ENCODE data around the gene NUDT7. TPM values are rescaled to one million over a fixed set of nuclear protein-coding genes. Genes with fewer than 3 reads are reported as not detected.

NUDT7 gene
- total and polyA plus RNA-seq, 9 of the 15 experiments (the other 6 are each of a cell fraction or from before 2014, with no cell fraction given), result 5.6 to 24.2 (median 10.5) TPM

DNA sequence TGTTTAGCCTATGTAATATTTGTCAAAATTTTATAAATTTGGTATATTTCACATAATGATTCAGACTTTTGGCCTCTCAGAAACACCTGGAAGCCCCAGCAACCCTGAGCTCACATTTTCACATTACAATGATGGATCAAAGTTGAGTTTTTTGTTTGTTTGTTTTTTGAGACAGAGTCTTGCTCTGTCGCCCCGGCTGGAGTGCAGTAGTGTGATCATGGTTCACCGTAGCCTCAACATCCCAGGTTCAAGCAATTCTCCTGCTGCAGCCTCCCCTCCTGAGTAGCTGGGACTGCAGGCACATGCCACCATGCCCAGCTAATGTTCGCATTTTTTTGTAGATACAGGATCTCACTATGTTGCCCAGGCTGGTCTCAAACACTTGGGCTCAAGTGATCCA, 55.4 kb downstream of the NUDT7 start:
- Histone ChIP-seq H3K36me3 (ENCODE audit: control insufficient read depth, insufficient read depth, low read length) (no peaks in the 10 kb centered on the region), H3K4me2 (ENCODE audit: insufficient read depth, low read length) (no peak overlapping the region), H3K9ac (ENCODE audit: insufficient read depth in 1 of 2, low read depth in 2 of 2, low read length in 2 of 2) (no peak overlapping the region), H3K79me2 (ENCODE audit: control insufficient read depth, insufficient read depth, low read length) (no peaks in the 10 kb centered on the region), H3K4me1 (replicated peaks in 1 of 2; ENCODE audit: control insufficient read depth in 2 of 2, insufficient read depth in 2 of 2, low read length in 2 of 2) (no peaks in the 10 kb centered on the region), H3K9me1 (ENCODE audit: control insufficient read depth, insufficient read depth, low read length) (no peaks in the 10 kb centered on the region), H3K4me3 (no peak overlapping the region), H3K27me3 (ENCODE audit: control insufficient read depth in 2 of 2, insufficient read depth in 2 of 2, low read length in 2 of 2) (no peaks in the 10 kb centered on the region; a peak in 2 of 5 replicates), H4K20me1 (replicated peaks; ENCODE audit: control insufficient read depth, insufficient read depth, low read length) (no peaks in the 10 kb centered on the region), H3K27ac (ENCODE audit: extremely low read depth, low read depth, low read length) (no peak overlapping the region), H2AFZ (ENCODE audit: low read depth, low read length) (no peak overlapping the region), H3K9me3 (replicated peaks; ENCODE audit: control insufficient read depth, insufficient read depth, low read depth, low read length) (no peaks in the 10 kb centered on the region)
- CTCF ChIA-PET (ENCODE audit: low intra/inter-chr PET ratio), result no interaction called here
- DNase-seq (ENCODE audit: extremely low read depth in 1 of 4, low spot score in 3 of 4), result no peak
- no peak for ATAC-seq
- in situ Hi-C loops (cut with MboI), result no loop called here
- intact Hi-C loops (cut with micrococcal nuclease), result no loop called here
- BruUV-seq (replicated peaks), result no TSS peak
- no peak for FAIRE-seq
- TF ChIP-seq, protein P1, sequence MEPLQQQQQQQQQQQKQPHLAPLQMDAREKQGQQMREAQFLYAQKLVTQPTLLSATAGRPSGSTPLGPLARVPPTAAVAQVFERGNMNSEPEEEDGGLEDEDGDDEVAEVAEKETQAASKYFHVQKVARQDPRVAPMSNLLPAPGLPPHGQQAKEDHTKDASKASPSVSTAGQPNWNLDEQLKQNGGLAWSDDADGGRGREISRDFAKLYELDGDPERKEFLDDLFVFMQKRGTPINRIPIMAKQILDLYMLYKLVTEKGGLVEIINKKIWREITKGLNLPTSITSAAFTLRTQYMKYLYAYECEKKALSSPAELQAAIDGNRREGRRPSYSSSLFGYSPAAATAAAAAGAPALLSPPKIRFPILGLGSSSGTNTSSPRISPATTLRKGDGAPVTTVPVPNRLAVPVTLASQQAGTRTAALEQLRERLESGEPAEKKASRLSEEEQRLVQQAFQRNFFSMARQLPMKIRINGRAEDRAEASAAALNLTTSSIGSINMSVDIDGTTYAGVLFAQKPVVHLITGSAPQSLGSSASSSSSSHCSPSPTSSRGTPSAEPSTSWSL (CRISPR knock-in tag; IDR thresholded peaks at IDR 0.05; ENCODE audit: borderline replicate concordance), result no peak
- TF ChIP-seq NR4A1 (CRISPR knock-in tag; IDR thresholded peaks at IDR 0.05) (no peak), NR4A1 (tag; IDR thresholded peaks at IDR 0.05) (no peak), PYGO2 (tag; IDR thresholded peaks at IDR 0.05) (no peak), THRAP3 (IDR thresholded peaks at IDR 0.05; ENCODE audit: borderline replicate concordance) (no peak), ZC3H8 (IDR thresholded peaks at IDR 0.05) (no peak)
- POLR2A ChIA-PET, result no interaction called here
- 0% methylated on average over 4 of the region's 4 CpGs for WGBS (ENCODE audit: insufficient coverage, low coverage, missing lambda C conversion rate)

All from K562 (cell line).